Measurements from ENCODE around the gene PDE4D. TPM values are rescaled to one million over a fixed set of nuclear protein-coding genes. Genes with fewer than 3 reads are reported as not detected.

Gene PDE4D
- polyA plus RNA-seq, 1 donor (not counting 4 experiments of a cell fraction or from before 2014, with no cell fraction given) = 3.6 TPM

DNA sequence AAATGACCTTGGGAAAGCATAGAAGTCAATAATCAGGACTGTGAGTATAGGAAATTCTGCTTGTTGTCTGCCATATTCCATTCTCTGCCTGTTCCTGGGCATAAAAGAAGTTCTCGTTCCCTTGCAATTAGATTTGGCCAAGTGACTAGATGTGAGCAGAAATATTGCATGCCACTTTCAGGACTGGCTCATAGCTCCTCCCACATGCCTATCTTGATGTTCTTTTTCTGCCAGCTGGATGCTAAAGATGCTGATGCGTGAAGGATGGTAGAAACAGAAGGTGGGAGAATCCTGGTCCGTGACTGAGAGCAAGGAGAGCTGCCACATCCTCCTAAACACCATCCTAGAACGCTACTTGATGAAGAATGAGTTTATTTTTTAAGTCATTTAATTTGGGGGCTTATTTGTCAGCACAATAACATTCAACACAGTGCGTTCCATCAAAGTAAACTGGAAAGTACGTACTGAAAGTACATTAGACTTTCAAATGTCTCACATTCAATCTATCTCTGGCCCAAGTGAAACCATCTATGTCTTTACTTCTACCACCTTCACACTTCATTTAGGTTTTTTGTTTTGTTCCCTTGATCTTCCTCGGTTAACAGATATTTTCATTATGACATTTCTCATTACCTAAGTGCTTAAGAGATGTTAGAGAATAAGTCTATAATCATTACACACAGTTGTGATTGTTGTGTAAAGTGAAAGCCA, 662.1 kb downstream of the PDE4D start:
- FAIRE-seq (no peak), DNase-seq (ENCODE audit: low read depth, low spot score) (no peak)
- no peak overlapping the region for H3K27ac ChIP-seq (ENCODE audit: control insufficient read depth, insufficient read depth, low read length)
- no peaks in the 10 kb centered on the region for H3K9me1 ChIP-seq (ENCODE audit: control insufficient read depth, extremely low read depth, insufficient read depth, low read length)
- H3K79me2 ChIP-seq (ENCODE audit: control insufficient read depth, insufficient read depth, low read length) = no peaks in the 10 kb centered on the region
- H3K9ac ChIP-seq (ENCODE audit: control insufficient read depth, extremely low read depth, insufficient read depth, low read length) = no peak overlapping the region
- dilution Hi-C loops (cut with MboI; ENCODE audit: extremely low pct_ligation_motif_present, low sequenced_read_pairs) = no loop called here
- no peaks in the 10 kb centered on the region for H3K36me3 ChIP-seq (ENCODE audit: control insufficient read depth in 2 of 2, extremely low read depth in 1 of 2, insufficient read depth in 2 of 2, low read length in 2 of 2)
- H3K27me3 ChIP-seq (ENCODE audit: control insufficient read depth, extremely low read depth, insufficient read depth, low read length) = no peaks in the 10 kb centered on the region
- H3K9me3 ChIP-seq (ENCODE audit: control insufficient read depth, low read depth, low read length) = no peaks in the 10 kb centered on the region
- no peak overlapping the region for H2AFZ ChIP-seq (ENCODE audit: control insufficient read depth, low read length)
- H4K20me1 ChIP-seq (ENCODE audit: control insufficient read depth, extremely low read depth, insufficient read depth, low read length) = no peaks in the 10 kb centered on the region
- TF ChIP-seq, protein P1, sequence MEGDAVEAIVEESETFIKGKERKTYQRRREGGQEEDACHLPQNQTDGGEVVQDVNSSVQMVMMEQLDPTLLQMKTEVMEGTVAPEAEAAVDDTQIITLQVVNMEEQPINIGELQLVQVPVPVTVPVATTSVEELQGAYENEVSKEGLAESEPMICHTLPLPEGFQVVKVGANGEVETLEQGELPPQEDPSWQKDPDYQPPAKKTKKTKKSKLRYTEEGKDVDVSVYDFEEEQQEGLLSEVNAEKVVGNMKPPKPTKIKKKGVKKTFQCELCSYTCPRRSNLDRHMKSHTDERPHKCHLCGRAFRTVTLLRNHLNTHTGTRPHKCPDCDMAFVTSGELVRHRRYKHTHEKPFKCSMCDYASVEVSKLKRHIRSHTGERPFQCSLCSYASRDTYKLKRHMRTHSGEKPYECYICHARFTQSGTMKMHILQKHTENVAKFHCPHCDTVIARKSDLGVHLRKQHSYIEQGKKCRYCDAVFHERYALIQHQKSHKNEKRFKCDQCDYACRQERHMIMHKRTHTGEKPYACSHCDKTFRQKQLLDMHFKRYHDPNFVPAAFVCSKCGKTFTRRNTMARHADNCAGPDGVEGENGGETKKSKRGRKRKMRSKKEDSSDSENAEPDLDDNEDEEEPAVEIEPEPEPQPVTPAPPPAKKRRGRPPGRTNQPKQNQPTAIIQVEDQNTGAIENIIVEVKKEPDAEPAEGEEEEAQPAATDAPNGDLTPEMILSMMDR (optimal IDR thresholded peaks at IDR 0.05 in 1 of 3, IDR thresholded peaks at IDR 0.05 in 1 of 3, conservative IDR thresholded peaks at IDR 0.05 in 1 of 3; ENCODE audit: extremely low read depth in 1 of 3, insufficient read depth in 2 of 3, low read length in 3 of 3) = no peak
- TF ChIP-seq EZH2 (IDR thresholded peaks at IDR 0.05; ENCODE audit: low read length) = no peak
- no peak overlapping the region for H3K4me2 ChIP-seq (ENCODE audit: control insufficient read depth, extremely low read depth, insufficient read depth, low read depth, low read length)
- H3K4me3 ChIP-seq (ENCODE audit: control insufficient read depth in 2 of 3, extremely low read depth in 1 of 3, insufficient read depth in 2 of 3, low read depth in 1 of 3, low read length in 3 of 3) = no peak overlapping the region
- H3K4me1 ChIP-seq (ENCODE audit: control insufficient read depth, extremely low read depth, insufficient read depth, low read length) = no peaks in the 10 kb centered on the region

DNA sequence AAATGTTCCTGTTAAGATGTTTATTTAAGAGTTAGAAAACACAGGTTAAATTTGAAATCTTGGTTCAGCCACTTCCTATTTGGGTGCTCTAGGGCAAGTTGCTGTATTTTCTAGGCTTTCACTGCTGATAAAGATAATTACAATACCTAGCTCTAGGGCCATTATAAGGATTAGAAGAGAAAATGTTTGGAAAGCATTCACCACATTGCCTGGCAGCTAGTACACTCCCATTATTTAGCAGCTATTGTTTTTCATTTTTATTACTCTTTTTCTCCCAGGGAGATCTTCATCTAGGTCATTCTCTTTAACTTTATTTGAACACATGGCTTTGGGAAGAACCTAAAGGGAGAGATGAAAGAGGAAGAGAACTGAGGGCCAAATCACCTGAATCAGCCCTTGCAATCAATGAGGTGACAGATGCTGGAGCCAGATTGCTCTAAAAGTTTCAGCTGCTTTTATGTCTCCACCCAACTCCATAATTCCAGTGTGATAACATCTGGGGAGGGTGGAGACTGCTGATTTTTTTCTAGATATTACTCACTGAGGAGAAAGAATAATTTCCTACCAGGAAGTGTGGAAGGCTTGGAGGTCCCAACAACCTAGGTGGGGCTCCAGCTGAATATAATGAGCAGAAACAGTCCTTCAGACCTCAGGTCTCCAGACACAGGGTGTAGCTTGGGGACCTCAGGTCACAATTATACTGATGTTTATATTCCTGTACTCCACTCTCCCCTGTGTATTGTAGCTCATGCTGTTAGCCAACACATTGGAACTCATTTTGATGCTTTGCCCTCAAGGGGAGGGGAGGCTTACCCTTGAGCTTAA, 670.6 kb downstream of the PDE4D start:
- Histone ChIP-seq H3K4me2 (ENCODE audit: control insufficient read depth, extremely low read depth, insufficient read depth, low read depth, low read length) (no peak overlapping the region), H3K9me1 (ENCODE audit: control insufficient read depth, extremely low read depth, insufficient read depth, low read length) (no peaks in the 10 kb centered on the region), H3K79me2 (ENCODE audit: control insufficient read depth, insufficient read depth, low read length) (no peaks in the 10 kb centered on the region), H3K4me1 (ENCODE audit: control insufficient read depth, extremely low read depth, insufficient read depth, low read length) (peaks cover 7% of the 10 kb centered on the region), H3K9ac (ENCODE audit: control insufficient read depth, extremely low read depth, insufficient read depth, low read length) (no peak overlapping the region), H3K4me3 (ENCODE audit: control insufficient read depth in 2 of 3, extremely low read depth in 1 of 3, insufficient read depth in 2 of 3, low read depth in 1 of 3, low read length in 3 of 3) (no peak overlapping the region), H3K27ac (ENCODE audit: control insufficient read depth, insufficient read depth, low read length) (no peak overlapping the region), H3K36me3 (ENCODE audit: control insufficient read depth in 2 of 2, extremely low read depth in 1 of 2, insufficient read depth in 2 of 2, low read length in 2 of 2) (no peaks in the 10 kb centered on the region), H4K20me1 (ENCODE audit: control insufficient read depth, extremely low read depth, insufficient read depth, low read length) (no peaks in the 10 kb centered on the region), H2AFZ (ENCODE audit: control insufficient read depth, low read length) (peak overlapping the region; percentile 65), H3K27me3 (ENCODE audit: control insufficient read depth, extremely low read depth, insufficient read depth, low read length) (no peaks in the 10 kb centered on the region), H3K9me3 (ENCODE audit: control insufficient read depth, low read depth, low read length) (no peaks in the 10 kb centered on the region)
- no peak for FAIRE-seq
- TF ChIP-seq EZH2 (IDR thresholded peaks at IDR 0.05; ENCODE audit: low read length) = no peak
- TF ChIP-seq, protein P1 (optimal IDR thresholded peaks at IDR 0.05 in 1 of 3, IDR thresholded peaks at IDR 0.05 in 1 of 3, conservative IDR thresholded peaks at IDR 0.05 in 1 of 3; ENCODE audit: extremely low read depth in 1 of 3, insufficient read depth in 2 of 3, low read length in 3 of 3) = no peak
- DNase-seq (ENCODE audit: low read depth, low spot score) = no peak
- dilution Hi-C loops (cut with MboI; ENCODE audit: extremely low pct_ligation_motif_present, low sequenced_read_pairs) = no loop called here
